OCI-LY3 (cell line): ENCODE measurements around the gene RBPJL.

Source experiments
- H2AFZ ChIP-seq: fragments of 200-600, 300-600 bp; shearing (Covaris generic); 2 replicates; pipeline ENCODE4 v1.6.0; 2014; ENCODE audit warnings: antibody characterized with exemption, low read depth, low read length
- H3K27ac ChIP-seq: fragments of 200-600, 300-600 bp; sonication (generic); 2 replicates; pipeline ENCODE4 v1.5.1; 2014; ENCODE audit warnings: mild to moderate bottlenecking, low read length, moderate library complexity, mixed read lengths
- H3K27me3 ChIP-seq: fragments of 200-600, 300-600 bp; sonication (generic); 2 replicates; pipeline ENCODE4 v1.6.1; 2014; ENCODE audit warnings: low read depth, low read length, mixed read lengths
- H3K36me3 ChIP-seq: fragments of 200-600, 300-600 bp; sonication (generic); replicated peaks from 2 replicates; pipeline ENCODE3; 2014; ENCODE audit warnings: low read depth, low read length, mixed read lengths
- H3K4me1 ChIP-seq: fragments of 300-600, 200-600 bp; sonication (generic); 2 replicates; pipeline ENCODE4 v1.6.1; 2014; ENCODE audit warnings: low read length, mixed read lengths
- H3K4me2 ChIP-seq: fragments of 200-600, 300-600 bp; sonication (generic); 2 replicates; pipeline ENCODE4 v1.6.1; 2014; ENCODE audit warnings: low read length, mixed read lengths
- H3K4me3 ChIP-seq: fragments of 300-600, 200-600 bp; sonication (generic); 2 replicates; pipeline ENCODE4 v1.5.1; 2014; ENCODE audit warnings: antibody characterized with exemption, mild to moderate bottlenecking, low read length, moderate library complexity
- H3K79me2 ChIP-seq: fragments of 300-600, 200-600 bp; shearing (Covaris generic); 2 replicates; pipeline ENCODE4 v1.6.1; 2014; ENCODE audit warnings: mild to moderate bottlenecking, low read length, mixed read lengths
- H3K9ac ChIP-seq: fragments of 300-600, 200-600 bp; shearing (Covaris generic); 2 replicates; pipeline ENCODE4 v1.6.0; 2014; ENCODE audit warnings: mild to moderate bottlenecking, low read length, moderate library complexity
- H3K9me3 ChIP-seq: fragments of 200-600, 300-600 bp; shearing (Covaris generic); 2 replicates; pipeline ENCODE4 v1.6.1; 2014; ENCODE audit warnings: low read length, mixed read lengths; ENCODE audit not compliant: insufficient read depth
- H4K20me1 ChIP-seq: fragments of 200-600, 300-600 bp; sonication (generic); 2 replicates; pipeline ENCODE4 v1.6.1; 2016; ENCODE audit warnings: low read length, mixed read lengths; ENCODE audit not compliant: insufficient read depth
- EZH2phosphoT487 ChIP-seq: fragments of 200-600 bp; shearing (Covaris generic); IDR thresholded peaks from 2 replicates; pipeline ENCODE4 v1.6.1; 2018; ENCODE audit warnings: antibody characterized with exemption, mixed run types, low read depth
- TF ChIP-seq, protein P1 (sequence below): fragments of 200-600, 300-600 bp; sonication (generic); IDR thresholded peaks from 2 replicates; pipeline ENCODE4 v1.5.1; 2014; ENCODE audit warnings: antibody characterized with exemption, low read length, low read depth

RBPJL gene

DNA sequence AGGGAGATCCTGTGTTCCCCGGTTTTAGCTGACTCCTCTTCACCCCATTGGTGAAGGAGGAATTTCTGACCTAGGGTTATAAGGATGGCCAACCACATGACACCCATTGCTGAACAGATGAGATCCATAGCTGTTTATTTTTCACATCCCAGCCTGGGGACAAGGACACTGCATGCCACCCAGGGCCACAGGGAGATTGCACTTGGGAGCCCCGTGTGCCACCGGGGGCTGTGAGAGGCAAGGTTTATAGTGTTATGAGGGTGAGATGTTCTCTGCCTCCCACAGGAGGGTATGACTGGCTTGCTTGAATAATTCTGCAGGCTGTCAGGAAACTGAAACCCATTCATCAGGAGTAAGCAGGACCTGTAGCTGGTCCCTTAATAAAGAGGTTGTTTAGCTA, 37.6 kb upstream of the RBPJL start:
- Histone ChIP-seq H3K9ac (no peak overlapping the region), H3K4me2 (no peak overlapping the region), H3K27ac (no peak overlapping the region), H3K4me1 (no peaks in the 10 kb centered on the region), H3K27me3 (peaks cover 89% of the 10 kb centered on the region), H3K36me3 (no peaks in the 10 kb centered on the region), H3K79me2 (no peaks in the 10 kb centered on the region), H3K4me3 (no peak overlapping the region), H3K9me3 (no peaks in the 10 kb centered on the region), H4K20me1 (no peaks in the 10 kb centered on the region), H2AFZ (no peak overlapping the region)
- TF ChIP-seq EZH2phosphoT487: no peak
- TF ChIP-seq, protein P1, sequence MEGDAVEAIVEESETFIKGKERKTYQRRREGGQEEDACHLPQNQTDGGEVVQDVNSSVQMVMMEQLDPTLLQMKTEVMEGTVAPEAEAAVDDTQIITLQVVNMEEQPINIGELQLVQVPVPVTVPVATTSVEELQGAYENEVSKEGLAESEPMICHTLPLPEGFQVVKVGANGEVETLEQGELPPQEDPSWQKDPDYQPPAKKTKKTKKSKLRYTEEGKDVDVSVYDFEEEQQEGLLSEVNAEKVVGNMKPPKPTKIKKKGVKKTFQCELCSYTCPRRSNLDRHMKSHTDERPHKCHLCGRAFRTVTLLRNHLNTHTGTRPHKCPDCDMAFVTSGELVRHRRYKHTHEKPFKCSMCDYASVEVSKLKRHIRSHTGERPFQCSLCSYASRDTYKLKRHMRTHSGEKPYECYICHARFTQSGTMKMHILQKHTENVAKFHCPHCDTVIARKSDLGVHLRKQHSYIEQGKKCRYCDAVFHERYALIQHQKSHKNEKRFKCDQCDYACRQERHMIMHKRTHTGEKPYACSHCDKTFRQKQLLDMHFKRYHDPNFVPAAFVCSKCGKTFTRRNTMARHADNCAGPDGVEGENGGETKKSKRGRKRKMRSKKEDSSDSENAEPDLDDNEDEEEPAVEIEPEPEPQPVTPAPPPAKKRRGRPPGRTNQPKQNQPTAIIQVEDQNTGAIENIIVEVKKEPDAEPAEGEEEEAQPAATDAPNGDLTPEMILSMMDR: no peak

DNA sequence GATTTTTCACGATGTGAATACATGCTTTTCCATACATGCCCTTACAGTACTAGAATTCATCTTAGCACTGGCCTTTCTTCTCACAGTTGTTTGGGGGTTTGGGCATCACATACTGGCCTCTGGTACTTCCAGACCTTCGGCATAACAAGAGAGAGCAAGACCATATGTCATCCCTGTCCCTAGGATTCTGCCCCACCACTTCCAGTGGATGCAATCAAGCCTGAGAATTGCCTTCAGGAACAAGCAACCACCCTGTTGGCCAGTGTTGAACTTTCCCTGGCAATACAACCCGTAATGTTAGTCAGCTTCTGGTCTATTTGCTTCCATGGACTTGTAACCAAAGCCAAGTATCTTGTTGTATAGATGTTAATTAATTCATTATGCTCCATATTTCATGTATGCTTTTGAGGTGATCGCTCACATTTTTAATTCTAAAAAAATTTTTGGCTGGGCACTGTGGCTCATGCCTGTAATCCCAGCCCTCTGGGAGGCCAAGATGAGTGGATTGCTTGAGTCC, 36.8 kb upstream of the RBPJL start:
- H3K4me2 ChIP-seq: no peak overlapping the region
- H3K36me3 ChIP-seq: no peaks in the 10 kb centered on the region
- H3K9me3 ChIP-seq: no peaks in the 10 kb centered on the region
- H3K79me2 ChIP-seq: no peaks in the 10 kb centered on the region
- no peaks in the 10 kb centered on the region for H3K4me1 ChIP-seq
- H3K27ac ChIP-seq: no peak overlapping the region
- TF ChIP-seq, protein P1: no peak
- no peak for TF ChIP-seq EZH2phosphoT487
- H2AFZ ChIP-seq: no peak overlapping the region
- no peak overlapping the region for H3K4me3 ChIP-seq
- H3K27me3 ChIP-seq: peaks cover 91% of the 10 kb centered on the region
- H4K20me1 ChIP-seq: no peaks in the 10 kb centered on the region
- H3K9ac ChIP-seq: no peak overlapping the region

DNA sequence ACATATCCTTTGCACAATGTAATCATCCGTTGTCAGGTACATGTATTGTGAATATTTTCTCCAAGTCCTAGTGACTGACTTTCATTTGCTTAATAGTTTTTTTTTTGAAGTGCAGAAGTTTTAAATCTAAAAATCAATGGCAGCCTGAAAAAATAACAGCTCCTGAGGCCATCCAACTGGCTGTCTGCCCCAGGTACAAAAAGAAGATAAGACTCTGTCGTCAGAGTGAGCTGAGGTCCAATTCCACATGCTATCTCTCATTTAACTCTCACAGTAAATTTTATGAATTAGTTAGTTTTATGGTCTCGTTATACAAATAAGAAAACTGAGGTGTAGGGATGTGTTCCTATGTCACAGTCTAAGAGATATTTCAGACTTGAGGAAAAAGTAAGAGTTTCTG, 31.3 kb upstream of the RBPJL start:
- H3K9ac ChIP-seq: no peak overlapping the region
- no peaks in the 10 kb centered on the region for H3K9me3 ChIP-seq
- H3K36me3 ChIP-seq: no peaks in the 10 kb centered on the region
- no peak overlapping the region for H3K4me2 ChIP-seq
- H3K27me3 ChIP-seq: peaks cover 69% of the 10 kb centered on the region
- H3K27ac ChIP-seq: no peak overlapping the region
- TF ChIP-seq, protein P1: no peak
- no peak for TF ChIP-seq EZH2phosphoT487
- H3K4me1 ChIP-seq: no peaks in the 10 kb centered on the region
- H2AFZ ChIP-seq: no peak overlapping the region
- no peaks in the 10 kb centered on the region for H3K79me2 ChIP-seq
- H3K4me3 ChIP-seq: no peak overlapping the region
- H4K20me1 ChIP-seq: no peaks in the 10 kb centered on the region

DNA sequence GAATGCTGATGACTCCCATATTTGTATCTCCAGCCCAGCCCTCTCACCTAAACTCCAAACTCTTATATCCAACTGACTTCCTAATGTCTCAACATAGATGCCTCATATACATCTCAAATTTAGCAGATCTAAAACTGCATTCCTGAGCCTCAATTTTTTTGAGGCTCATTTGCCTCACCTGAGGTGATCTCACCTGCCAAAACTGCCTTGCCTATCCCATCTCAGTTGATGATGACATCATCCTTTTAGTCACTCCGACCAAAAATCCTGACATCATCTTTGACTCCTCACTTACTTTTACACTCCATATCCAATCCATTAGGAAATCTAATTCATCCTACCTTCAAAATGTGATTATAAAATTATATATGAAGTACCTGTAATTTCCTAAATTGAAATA, 26.6 kb upstream of the RBPJL start:
- Histone ChIP-seq H3K27ac (no peak overlapping the region), H3K36me3 (no peaks in the 10 kb centered on the region), H3K9me3 (no peaks in the 10 kb centered on the region), H3K4me2 (no peak overlapping the region), H2AFZ (no peak overlapping the region), H3K4me3 (no peak overlapping the region), H3K9ac (no peak overlapping the region), H4K20me1 (no peaks in the 10 kb centered on the region), H3K4me1 (no peaks in the 10 kb centered on the region), H3K27me3 (peaks cover 57% of the 10 kb centered on the region), H3K79me2 (no peaks in the 10 kb centered on the region)
- TF ChIP-seq, protein P1: no peak
- no peak for TF ChIP-seq EZH2phosphoT487
